Measurements from ENCODE around the gene VPS13D. TPM values are rescaled to one million over a fixed set of nuclear protein-coding genes. Genes with fewer than 3 reads are reported as not detected.

The VPS13D gene
- total RNA-seq, 2 experiments from 2014 or later: 24.7 to 25.9 TPM

GRCh38 chr1:12479311-12479710, 249.5 kb downstream of the VPS13D start:
- CTCF ChIA-PET: interaction anchor here (0.7 kb wide), 1 partner anchor 42 kb away, joined by 4 read pairs; no protein-coding TSS in a partner anchor
- POLR2A ChIA-PET: no interaction called here

DNA sequence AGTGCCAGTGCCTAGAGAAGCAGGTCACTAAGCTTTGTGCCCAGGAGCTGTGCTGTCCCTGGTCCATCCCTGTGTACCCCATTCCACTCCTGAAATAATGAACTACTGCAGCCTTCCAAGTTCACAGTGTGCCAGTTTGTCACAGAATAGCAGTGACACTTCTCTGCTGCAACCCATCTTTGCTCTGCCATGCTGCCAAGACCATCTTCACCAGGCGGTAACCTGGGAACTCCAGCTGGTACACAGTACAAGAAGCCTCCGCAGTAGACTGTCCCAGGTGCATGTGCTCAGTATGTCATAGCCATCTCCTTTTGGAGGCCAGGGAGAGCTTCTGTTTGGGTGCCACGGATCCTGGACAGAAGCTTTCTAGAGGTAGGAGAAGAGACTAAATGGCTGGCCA, 250.2 kb downstream of the VPS13D start:
- POLR2A ChIA-PET: no interaction called here
- CTCF ChIA-PET: no interaction called here

DNA sequence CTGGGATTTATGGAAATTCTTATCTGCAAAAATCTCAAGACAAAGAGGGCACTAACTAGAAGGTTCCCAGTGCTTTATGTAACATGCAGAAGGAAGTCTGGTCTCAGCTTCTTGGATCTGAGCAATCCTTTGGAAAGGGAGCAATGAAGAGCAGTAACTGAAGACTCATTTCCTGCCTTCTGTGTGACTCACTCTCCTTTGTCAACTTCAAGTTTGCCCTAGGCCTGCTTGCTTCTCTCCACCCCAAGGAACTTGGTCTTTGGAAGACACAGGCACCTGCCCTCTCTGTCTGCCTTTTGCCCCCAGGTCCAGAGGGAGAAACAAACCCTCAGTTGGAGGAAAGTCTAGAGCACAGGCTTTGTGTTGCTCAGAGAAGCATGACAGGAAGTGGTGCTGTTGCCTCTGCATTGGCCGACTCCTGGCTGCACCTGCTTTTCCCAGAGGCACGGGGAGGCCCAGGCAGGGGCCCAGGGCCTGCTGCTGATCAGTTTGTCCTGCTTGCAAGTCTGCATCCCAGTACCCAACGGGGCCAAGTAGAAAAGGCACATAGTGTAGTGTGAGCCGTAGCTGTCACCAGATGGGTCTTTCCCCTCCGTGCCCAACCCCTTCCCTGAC, 251.0 kb downstream of the VPS13D start:
- ChIA-PET CTCF (interaction anchor here (0.5 kb wide), 1 partner anchor 21 kb away, joined by 3 read pairs; no protein-coding TSS in a partner anchor), POLR2A (interaction anchor here (0.5 kb wide), 1 partner anchor 137 kb away, joined by 8 read pairs; no protein-coding TSS in a partner anchor)

DNA sequence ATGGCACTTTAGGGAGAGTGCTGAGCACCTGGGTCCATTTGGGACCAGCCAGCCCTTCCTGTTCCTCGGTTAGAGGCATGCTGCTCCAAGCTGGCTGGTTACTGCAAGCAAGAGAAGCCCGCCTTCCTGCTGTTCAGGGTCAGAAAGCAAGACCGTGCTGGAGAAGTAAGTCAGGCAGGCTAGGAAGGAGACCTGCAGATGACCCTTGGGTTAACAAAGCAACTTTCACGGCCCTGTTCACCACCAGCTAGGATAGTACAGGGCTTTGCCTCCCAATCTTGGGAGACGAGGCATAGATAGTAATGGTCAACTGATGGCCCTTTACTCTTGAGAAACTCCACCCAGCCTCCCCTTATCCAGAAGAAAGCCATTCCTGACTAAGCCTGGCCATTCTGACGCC, 252.1 kb downstream of the VPS13D start:
- ChIA-PET POLR2A (no interaction called here), CTCF (interaction anchor here (0.8 kb wide), 1 partner anchor 28 kb away, joined by 3 read pairs; no protein-coding TSS in a partner anchor)

DNA sequence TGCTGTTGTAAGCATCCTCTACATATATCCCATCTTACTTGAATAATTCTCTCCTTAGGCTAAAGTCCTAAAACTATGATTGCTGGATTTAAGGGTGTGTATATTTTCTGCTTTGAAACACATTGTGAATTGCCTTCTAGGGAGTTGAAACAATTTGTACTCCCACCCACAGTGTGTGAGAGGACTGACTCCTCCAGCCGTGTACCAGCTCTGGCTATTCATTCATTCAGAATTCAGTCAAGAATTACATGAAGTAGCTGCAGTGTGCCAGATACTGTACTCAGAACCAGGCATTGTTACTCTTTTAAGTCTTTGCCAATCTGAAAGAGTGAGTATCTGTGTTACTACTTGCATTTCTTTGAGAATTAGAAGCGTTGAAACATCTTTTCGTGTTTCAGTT, 253.2 kb downstream of the VPS13D start:
- ChIA-PET POLR2A (no interaction called here), CTCF (no interaction called here)

GRCh38 chr1:12485231-12486058, 255.6 kb downstream of the VPS13D start:
- ChIA-PET POLR2A (interaction anchor here (0.7 kb wide), 1 partner anchor 17 kb away, joined by 3 read pairs; no protein-coding TSS in a partner anchor), CTCF (interaction anchor here (0.7 kb wide), 1 partner anchor 15 kb away, joined by 3 read pairs; no protein-coding TSS in a partner anchor)

DNA sequence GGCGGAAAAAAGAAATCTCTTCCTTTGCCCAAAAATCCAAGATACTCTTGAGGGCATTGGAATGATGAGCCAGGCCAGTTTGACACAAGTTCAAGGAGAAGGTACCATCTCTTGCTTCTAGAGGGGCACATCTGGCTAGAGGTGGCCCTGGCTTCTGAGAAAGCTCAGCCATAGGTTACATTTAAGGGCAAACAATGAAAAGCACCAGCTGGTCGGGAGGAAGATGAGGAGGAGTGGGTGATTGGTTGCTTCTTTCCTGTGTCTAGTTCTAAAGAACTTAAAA, 256.2 kb downstream of the VPS13D start:
- ChIA-PET POLR2A (no interaction called here), CTCF (interaction anchor here (0.7 kb wide), 1 partner anchor 15 kb away, joined by 3 read pairs; no protein-coding TSS in a partner anchor)

DNA sequence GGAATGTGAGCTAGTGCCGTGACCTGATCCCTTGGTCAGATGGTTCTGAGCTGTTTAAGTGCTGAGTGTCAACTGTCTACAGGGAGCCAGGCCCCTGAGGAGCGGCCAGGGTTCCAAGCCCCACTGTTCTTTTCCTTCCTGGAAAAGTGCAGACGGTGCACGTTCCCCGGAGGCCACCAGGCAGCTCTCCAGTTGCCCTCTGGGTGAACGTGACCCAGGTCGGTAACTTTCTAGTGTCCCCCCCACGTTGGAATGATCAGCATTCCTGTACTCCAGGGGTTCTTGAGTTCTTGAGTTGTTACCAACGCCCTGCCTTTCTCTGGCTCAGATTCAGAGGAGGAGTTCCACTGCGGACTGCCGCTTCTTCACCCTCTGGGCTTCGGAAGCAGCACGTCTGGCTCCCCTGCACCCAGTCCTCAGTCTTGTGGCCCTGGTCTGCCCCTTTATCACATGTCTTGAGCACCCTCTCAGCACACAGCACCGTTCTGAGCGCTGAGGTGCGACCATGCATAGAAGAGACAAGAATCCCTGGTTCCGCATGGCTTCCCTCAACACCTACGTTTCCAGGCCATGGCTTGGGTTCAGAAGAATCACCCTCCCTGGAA, 256.7 kb downstream of the VPS13D start:
- ChIA-PET POLR2A (no interaction called here), CTCF (interaction anchor here (0.7 kb wide), 1 partner anchor 14 kb away, joined by 3 read pairs; no protein-coding TSS in a partner anchor)

DNA sequence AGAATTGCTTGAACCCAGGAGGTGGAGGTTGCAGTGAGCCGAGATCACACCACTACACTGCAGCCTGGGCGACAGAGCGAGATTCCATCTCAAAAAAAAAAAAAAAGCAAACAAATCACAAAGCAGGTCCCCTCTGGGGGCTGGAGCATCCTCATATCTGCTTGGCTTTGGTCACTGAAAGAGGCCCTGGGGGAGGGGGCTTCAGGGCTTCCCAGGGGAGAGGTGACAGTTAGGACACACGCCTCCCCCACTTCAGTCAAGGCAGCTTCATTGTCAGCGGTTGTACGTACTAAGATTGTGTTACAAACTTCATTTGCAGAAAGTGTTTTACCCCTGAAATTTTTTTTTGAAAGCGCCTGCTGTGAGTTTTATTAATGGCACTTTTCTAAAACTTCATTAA, 257.7 kb downstream of the VPS13D start:
- ChIA-PET CTCF (no interaction called here), POLR2A (no interaction called here)

DNA sequence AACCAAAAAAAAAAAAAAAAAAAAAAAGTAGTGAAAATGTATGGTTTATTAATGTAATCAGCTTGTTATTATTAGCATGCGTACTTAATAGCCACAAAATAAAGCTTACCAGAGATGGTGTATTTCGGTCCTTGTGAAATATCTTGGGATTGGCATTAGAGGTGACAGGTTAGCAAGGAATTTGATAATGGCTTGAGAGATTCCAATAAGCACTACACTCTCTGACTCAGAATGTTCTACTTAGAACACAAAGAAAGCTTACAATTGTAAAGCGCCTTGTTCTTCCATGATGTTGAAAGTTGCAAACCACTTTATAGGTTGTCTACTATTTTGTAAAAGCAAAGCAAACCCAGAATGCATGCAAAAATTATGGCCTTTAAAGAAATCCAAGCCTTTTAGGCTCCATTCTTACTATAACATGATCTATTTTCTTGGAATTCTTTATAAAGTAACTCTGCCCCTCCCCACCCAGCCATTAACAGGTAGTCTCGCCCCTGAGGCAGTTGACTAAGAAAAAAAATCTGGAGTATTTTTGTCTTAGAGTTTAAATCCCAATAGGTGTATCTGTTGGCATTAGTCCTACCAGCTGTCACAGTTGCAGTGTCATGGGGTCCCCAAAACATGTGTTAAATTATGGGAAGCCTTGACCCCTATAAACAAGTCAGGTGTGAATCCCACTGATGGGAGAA, 259.0 kb downstream of the VPS13D start:
- ChIA-PET CTCF (interaction anchor here (0.6 kb wide), 1 partner anchor 50 kb away, joined by 5 read pairs; no protein-coding TSS in a partner anchor), POLR2A (interaction anchor here (0.6 kb wide), 1 partner anchor 13 kb away, joined by 3 read pairs; no protein-coding TSS in a partner anchor)

GRCh38 chr1:12490532-12491142, 260.8 kb downstream of the VPS13D start:
- CTCF ChIA-PET: no interaction called here
- POLR2A ChIA-PET: no interaction called here

GRCh38 chr1:12491656-12492055, 261.8 kb downstream of the VPS13D start:
- ChIA-PET POLR2A (interaction anchor here (0.6 kb wide), 1 partner anchor 19 kb away, joined by 3 read pairs; no protein-coding TSS in a partner anchor), CTCF (no interaction called here)

DNA sequence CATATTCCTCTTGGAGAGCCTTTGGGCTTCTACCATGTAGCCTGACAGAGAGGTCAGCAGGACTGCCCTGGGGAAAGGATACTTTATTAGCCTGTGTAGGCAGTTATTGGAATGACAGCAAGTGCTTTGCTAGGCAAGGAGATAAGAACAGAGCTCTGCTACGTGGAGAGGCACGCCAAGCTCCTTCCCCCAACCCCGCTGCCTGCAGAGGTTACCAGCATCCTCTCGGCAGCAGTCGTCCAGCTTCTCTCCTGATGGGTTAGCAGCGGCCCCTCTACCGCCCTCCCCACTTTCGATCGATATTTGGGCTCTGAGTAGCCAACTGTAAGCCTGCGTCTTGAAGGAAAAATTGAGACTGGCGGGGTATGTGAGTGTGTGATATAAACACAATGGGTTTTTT, 265.9 kb downstream of the VPS13D start:
- CTCF ChIA-PET: no interaction called here
- POLR2A ChIA-PET: no interaction called here

DNA sequence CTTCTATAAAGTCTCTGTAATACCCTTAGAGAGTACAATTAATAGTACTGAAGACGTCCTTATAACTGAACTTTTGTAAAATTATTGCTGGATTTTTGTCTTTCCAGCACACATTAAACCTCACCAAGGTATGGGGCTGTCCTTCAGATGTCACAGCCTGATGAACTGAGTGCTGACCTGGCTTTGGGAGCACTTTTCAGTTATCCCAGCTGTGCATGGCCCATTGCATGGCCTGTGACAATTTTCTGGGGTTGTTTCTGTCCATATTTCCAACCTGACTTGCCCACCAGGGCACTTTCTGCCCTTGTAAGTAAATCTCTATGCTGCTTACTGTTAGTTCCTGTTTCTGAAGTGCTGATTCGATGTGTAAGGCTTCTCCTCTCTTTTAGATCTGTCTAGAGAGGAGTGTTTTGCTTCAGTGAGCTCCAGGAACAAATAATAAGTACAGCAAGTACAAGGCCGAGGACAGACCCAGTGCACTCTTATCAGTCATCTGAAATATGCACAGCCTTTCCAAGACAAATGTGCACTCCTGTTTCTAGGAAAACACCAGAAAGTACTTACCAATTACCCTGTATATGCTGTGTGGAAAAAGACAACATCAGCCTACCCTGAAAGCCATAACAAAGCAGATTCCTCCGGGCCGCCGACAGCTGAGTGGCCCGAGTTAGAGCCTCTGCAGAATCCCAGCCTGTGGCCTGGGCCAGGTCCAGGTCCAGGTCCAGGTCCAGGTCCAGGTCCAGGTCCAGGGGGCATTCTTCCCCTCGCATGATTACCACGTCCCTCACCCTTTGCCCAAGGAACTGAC, 266.5 kb downstream of the VPS13D start:
- POLR2A ChIA-PET: no interaction called here
- CTCF ChIA-PET: no interaction called here

DNA sequence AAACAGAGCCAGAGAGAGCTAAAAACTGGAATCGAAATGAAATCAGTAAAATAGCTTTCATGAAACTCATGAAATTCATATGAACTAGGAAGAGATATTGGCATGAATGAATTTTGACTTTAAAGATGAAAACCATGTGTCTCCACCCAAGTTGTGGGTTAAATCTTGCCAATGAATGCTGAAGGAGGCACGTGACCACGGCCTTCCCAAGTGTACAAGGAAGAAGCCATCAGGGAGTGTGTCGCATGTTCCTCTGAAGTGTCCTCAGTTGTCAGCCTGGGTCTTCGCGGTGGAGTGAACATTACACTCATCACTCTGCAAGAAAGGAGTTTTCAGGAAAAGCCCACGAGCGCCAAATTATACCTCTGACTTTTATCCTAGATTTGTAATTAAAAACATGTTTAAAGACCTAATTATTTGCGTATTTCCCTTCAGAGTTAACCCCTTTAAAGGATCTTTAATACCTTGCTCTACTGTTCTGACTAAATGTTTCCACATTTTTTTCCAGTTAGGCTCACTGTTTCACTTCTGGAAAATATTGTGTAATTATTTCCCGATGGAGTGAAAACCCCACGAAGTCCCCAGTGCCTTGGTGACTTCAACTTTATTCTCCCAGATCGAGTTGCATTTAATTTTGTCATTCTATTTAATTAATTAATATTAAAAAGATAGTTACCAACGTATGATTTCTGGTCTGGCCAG, 269.9 kb downstream of the VPS13D start:
- POLR2A ChIA-PET: no interaction called here
- CTCF ChIA-PET: no interaction called here

GRCh38 chr1:12501661-12502060, 271.8 kb downstream of the VPS13D start:
- ChIA-PET CTCF (interaction anchor here (1.5 to 1.9 kb wide), 2 partner anchors 9 to 16 kb away, joined by 3 to 6 read pairs; no protein-coding TSS in a partner anchor), POLR2A (interaction anchor here (0.8 kb wide), 1 partner anchor 9 kb away, joined by 4 read pairs; no protein-coding TSS in a partner anchor)

DNA sequence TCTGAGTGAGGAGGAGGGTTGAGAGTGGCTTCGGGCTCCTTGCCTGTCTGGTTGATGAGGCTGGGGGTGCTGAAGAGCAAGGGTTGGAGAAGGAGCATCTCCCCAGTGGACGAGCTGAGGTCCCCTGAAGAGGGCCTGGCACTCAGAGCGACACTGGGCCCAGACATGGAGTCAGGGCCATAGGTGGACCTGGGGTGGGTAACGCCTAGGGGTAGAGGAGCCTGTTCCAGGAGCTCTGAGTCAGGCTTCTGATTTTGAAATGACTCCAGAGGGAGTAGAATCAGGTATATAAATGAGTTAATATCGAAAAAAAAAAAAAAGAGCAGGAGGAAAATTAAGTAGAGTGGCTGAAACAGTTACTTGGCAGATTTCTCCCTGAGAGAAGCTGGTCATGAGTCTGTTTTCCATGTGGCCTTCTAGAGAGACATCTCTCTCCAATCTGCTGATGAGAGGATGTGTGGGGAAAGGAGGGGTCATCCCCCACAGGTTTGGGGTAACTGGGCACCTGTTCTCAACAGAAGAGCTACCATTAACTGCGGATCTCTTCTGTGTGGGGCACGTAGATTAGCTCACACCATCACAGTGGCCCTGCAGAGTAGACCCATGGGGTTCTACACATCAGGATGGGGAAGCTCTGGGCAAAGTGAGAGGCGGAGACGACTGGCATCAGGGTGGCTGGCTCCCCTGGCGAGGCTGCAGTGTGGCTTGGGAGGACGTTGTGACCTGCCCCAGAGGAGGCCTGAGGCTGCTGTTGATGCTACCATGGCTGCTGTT, 272.7 kb downstream of the VPS13D start:
- CTCF ChIA-PET: interaction anchor here (0.7 to 1.9 kb wide), 6 partner anchors 8 to 117 kb away, joined by 3 to 8 read pairs (median 4); partner anchors contain the start of gene DHRS3

More for the DNA sequence above, 272.7 kb downstream of the VPS13D start:
- POLR2A ChIA-PET: interaction anchor here (0.5 to 1.3 kb wide), 4 partner anchors 17 to 114 kb away, joined by 3 to 16 read pairs (median 4); no protein-coding TSS in a partner anchor
